Effector CD4-positive, alpha-beta T cell (primary cell): ENCODE results near the gene PRR14.

Experiments used
- DNase-seq: peaks from one replicate; pipeline ENCODE4 v3.0.0-alpha.2; 2020

PRR14 gene

GRCh38 chr16:30660424-30661261, 9.9 kb downstream of the PRR14 start:
- peak; percentile 76 for DNase-seq

GRCh38 chr16:30662449-30662848, 11.7 kb downstream of the PRR14 start:
- DNase-seq = no peak

- no peak for DNase-seq
These were observed 12.3 kb downstream of the PRR14 start for GRCh38 chr16:30663038-30663437.

GRCh38 chr16:30663820-30664219, 13.1 kb downstream of the PRR14 start:
- DNase-seq = no peak

GRCh38 chr16:30664616-30665109, 13.9 kb downstream of the PRR14 start:
- DNase-seq = no peak

GRCh38 chr16:30665155-30665829, 14.5 kb downstream of the PRR14 start:
- DNase-seq = no peak

- no peak for DNase-seq
These were observed 15.1 kb downstream of the PRR14 start for GRCh38 chr16:30665830-30666190.

- no peak for DNase-seq
These were observed 15.9 kb downstream of the PRR14 start for GRCh38 chr16:30666681-30667080.

GRCh38 chr16:30667361-30667905, 16.7 kb downstream of the PRR14 start:
- no peak for DNase-seq

GRCh38 chr16:30668393-30668792, 17.6 kb downstream of the PRR14 start:
- no peak for DNase-seq

GRCh38 chr16:30669026-30669902, 18.5 kb downstream of the PRR14 start:
- DNase-seq = no peak

- no peak for DNase-seq
These were observed 19.4 kb downstream of the PRR14 start for GRCh38 chr16:30669903-30670824.

GRCh38 chr16:30675143-30675542, 24.4 kb downstream of the PRR14 start:
- DNase-seq = no peak

GRCh38 chr16:30677931-30678585, 27.3 kb downstream of the PRR14 start:
- DNase-seq = no peak

- no peak for DNase-seq
These were observed 27.8 kb downstream of the PRR14 start for GRCh38 chr16:30678586-30678970.

GRCh38 chr16:30680326-30680725, 29.6 kb downstream of the PRR14 start:
- no peak for DNase-seq

- no peak for DNase-seq
These were observed 37.9 kb downstream of the PRR14 start for GRCh38 chr16:30688701-30689100.

GRCh38 chr16:30691907-30692306, 41.1 kb downstream of the PRR14 start:
- no peak for DNase-seq

- no peak for DNase-seq
These were observed 41.8 kb downstream of the PRR14 start for GRCh38 chr16:30692396-30693064.

GRCh38 chr16:30694926-30695693, 44.4 kb downstream of the PRR14 start:
- DNase-seq = no peak
